Liver (tissue), 9 donors: ENCODE measurements around the gene SLC6A12. TPM values are rescaled to one million over a fixed set of nuclear protein-coding genes. Genes with fewer than 3 reads are reported as not detected.

Source experiments
- DNase-seq: peaks from one replicate; pipeline ENCODE4 v3.0.0-alpha.2; 2017; ENCODE audit warnings: low spot score
- H3K27ac ChIP-seq, 2 donors: one replicate each; pipeline ENCODE4 v1.7.0; 2013; ENCODE audit warnings: inconsistent platforms in 2 of 2, low read length in 2 of 2, control low read depth in 1 of 2, low read depth in 1 of 2, mild to moderate bottlenecking in 1 of 2
- H3K27me3 ChIP-seq, 4 donors: one replicate each; pipeline versions ENCODE4 v1.6.1 to v1.7.0; 2013; ENCODE audit warnings: low read length in 3 of 4, inconsistent platforms in 1 of 4, mild to moderate bottlenecking in 1 of 4, moderate library complexity in 1 of 4; ENCODE audit not compliant: control insufficient read depth in 4 of 4, insufficient read depth in 4 of 4
- H3K36me3 ChIP-seq, 4 donors: one replicate each; pipeline versions ENCODE4 v1.6.1 to v1.7.0; 2013; ENCODE audit warnings: low read length in 3 of 4, mild to moderate bottlenecking in 3 of 4, low read depth in 1 of 4, moderate library complexity in 1 of 4; ENCODE audit not compliant: control insufficient read depth in 4 of 4, insufficient read depth in 3 of 4
- H3K4me1 ChIP-seq, 4 donors: one replicate each; pipeline versions ENCODE4 v1.6.1 to v1.7.0; 2013; ENCODE audit warnings: low read length in 3 of 4, mild to moderate bottlenecking in 3 of 4, moderate library complexity in 1 of 4; ENCODE audit not compliant: control insufficient read depth in 4 of 4, insufficient read depth in 4 of 4
- H3K4me3 ChIP-seq, 3 donors: one replicate each; pipeline versions ENCODE4 v1.6.1 to v1.7.0; 2013; ENCODE audit warnings: low read length in 3 of 3, control low read depth in 1 of 3, low read depth in 1 of 3, mild to moderate bottlenecking in 1 of 3
- H3K9ac ChIP-seq, 2 donors: one replicate each; pipeline ENCODE4 v1.7.0; 2013; ENCODE audit warnings: low read length in 2 of 2, mild to moderate bottlenecking in 2 of 2, moderate library complexity in 2 of 2, control low read depth in 1 of 2, low read depth in 1 of 2
- H3K9me3 ChIP-seq, 4 donors: one replicate each; pipeline versions ENCODE4 v1.6.1 to v1.7.0; 2013; ENCODE audit warnings: low read length in 3 of 4; ENCODE audit not compliant: control insufficient read depth in 4 of 4
- ATF3 ChIP-seq: IDR thresholded peaks from 2 replicates; pipeline ENCODE4 v1.6.1; 2016; ENCODE audit warnings: antibody characterized with exemption
- CTCF ChIP-seq: fragments of 150-350 bp; IDR thresholded peaks from 2 replicates; pipeline ENCODE4 v1.5.1; 2017; ENCODE audit warnings: improper control_type of control experiment, low read depth, low read length; ENCODE audit not compliant: missing input control
- EGR1 ChIP-seq, 2 donors: IDR thresholded peaks; 2 replicates each; pipeline ENCODE4 v1.6.1; 2016 to 2018; ENCODE audit warnings: antibody characterized with exemption in 2 of 2, low read depth in 2 of 2
- FOXA1 ChIP-seq: IDR thresholded peaks from 2 replicates; pipeline ENCODE4 v1.6.1; 2016; ENCODE audit warnings: antibody characterized with exemption
- FOXA2 ChIP-seq: IDR thresholded peaks from 2 replicates; pipeline ENCODE4 v1.6.1; 2016; ENCODE audit warnings: antibody characterized with exemption
- GABPA ChIP-seq, 2 donors: IDR thresholded peaks in 1 of 2; conservative IDR thresholded peaks in 1 of 2; 2 replicates each; pipeline ENCODE4 v1.6.1; 2016; ENCODE audit warnings: antibody characterized with exemption in 2 of 2, mild to moderate bottlenecking in 1 of 2, moderate library complexity in 1 of 2
- HNF4A ChIP-seq, 2 donors: conservative IDR thresholded peaks; 2 replicates each; pipeline ENCODE4 v1.6.1; 2016; ENCODE audit warnings: antibody characterized with exemption in 2 of 2, mild to moderate bottlenecking in 2 of 2
- HNF4G ChIP-seq: IDR thresholded peaks from 2 replicates; pipeline ENCODE4 v1.6.1; 2016; ENCODE audit warnings: antibody characterized with exemption
- JUND ChIP-seq, 2 donors: IDR thresholded peaks; 2 replicates each; pipeline ENCODE4 v1.6.1; 2016; ENCODE audit warnings: antibody characterized with exemption in 2 of 2
- MAX ChIP-seq: IDR thresholded peaks from 2 replicates; pipeline ENCODE4 v1.6.1; 2016; ENCODE audit warnings: antibody characterized with exemption
- NR2F2 ChIP-seq: IDR thresholded peaks from 2 replicates; pipeline ENCODE4 v1.6.1; 2016; ENCODE audit warnings: antibody characterized with exemption
- RAD21 ChIP-seq, 2 donors: IDR thresholded peaks; 2 replicates each; pipeline ENCODE4 v1.6.1; 2016; ENCODE audit warnings: antibody characterized with exemption in 2 of 2, mild to moderate bottlenecking in 2 of 2
- REST ChIP-seq: IDR thresholded peaks from 2 replicates; pipeline ENCODE4 v1.6.1; 2016; ENCODE audit warnings: antibody characterized with exemption, mild to moderate bottlenecking
- RXRA ChIP-seq, 2 donors: IDR thresholded peaks; 2 replicates each; pipeline ENCODE4 v1.6.1; 2017 to 2018; ENCODE audit warnings: antibody characterized with exemption in 2 of 2, mild to moderate bottlenecking in 1 of 2
- SP1 ChIP-seq: IDR thresholded peaks from 2 replicates; pipeline ENCODE4 v1.6.1; 2018; ENCODE audit warnings: antibody characterized with exemption, mild to moderate bottlenecking
- TAF1 ChIP-seq: conservative IDR thresholded peaks from 2 replicates; pipeline ENCODE4 v1.6.1; 2016; ENCODE audit warnings: antibody characterized with exemption, mild to moderate bottlenecking
- YY1 ChIP-seq: IDR thresholded peaks from 2 replicates; pipeline ENCODE4 v1.6.1; 2016; ENCODE audit warnings: antibody characterized with exemption, mild to moderate bottlenecking
- ZBTB33 ChIP-seq: IDR thresholded peaks from 2 replicates; pipeline ENCODE4 v1.6.1; 2016; ENCODE audit warnings: antibody characterized with exemption
- WGBS: extraction: QIAGEN DNeasy Blood & Tissue Kit; methylation state at CpG from one replicate; pipeline ENCODE4 v1.1.7; 2013; 5-methylcytosine and 5-hydroxymethylcytosine counted together
- polyA plus RNA-seq, 2 donors: library from polyadenylated mRNA; stranded (reverse) in 1 of 2; unstranded in 1 of 2; fragments of 200-250 nt in 1 of 2; fragments of >200 nt in 1 of 2; fragmentation: Nextera tagmentation in 1 of 2; extraction: Ambion mirVana in 1 of 2; gene quantifications; one replicate each; pipeline versions ENCODE4 v1.2.1 to v1.2.3, GENCODE V29; 2013 to 2015
- total RNA-seq, 2 donors: library from RNA; depleted of rRNA; stranded (reverse); fragments of >200 nt; gene quantifications; one replicate each; pipeline ENCODE4 v1.2.3, GENCODE V29; 2014
- donor health status: healthy.
- donor health status: healthy.
- donor health status: healthy.
- donor health status: healthy.
- donor health status: healthy.

Gene SLC6A12
- total and polyA plus RNA-seq, 4 donors: 18.2 to 30.3 (median 23.2) TPM

GRCh38 chr12:152440-152839 lies 61.5 kb downstream of the SLC6A12 start:
- no peaks in the 10 kb centered on the region for H3K36me3 ChIP-seq
- no peak overlapping the region for H3K27ac ChIP-seq
- no peak overlapping the region for H3K4me3 ChIP-seq
- 70% methylated on average over 3 of the region's 3 CpGs for WGBS
- H3K9me3 ChIP-seq: no peaks in the 10 kb centered on the region
- no peak overlapping the region for H3K9ac ChIP-seq
- no peak for DNase-seq
- no peaks in the 10 kb centered on the region for H3K27me3 ChIP-seq
- H3K4me1 ChIP-seq: no peaks in the 10 kb centered on the region
- TF ChIP-seq HNF4G (no peak), REST (no peak), EGR1 (IDR thresholded peaks at IDR 0.05; ENCODE audit: low read depth in 2 of 2) (no peak), RAD21 (IDR thresholded peaks at IDR 0.05) (no peak), JUND (IDR thresholded peaks at IDR 0.05) (no peak), SP1 (no peak), FOXA1 (no peak), RXRA (IDR thresholded peaks at IDR 0.05) (no peak), HNF4A (conservative IDR thresholded peaks at IDR 0.05) (no peak), NR2F2 (no peak), MAX (no peak), ZBTB33 (no peak), ATF3 (no peak), CTCF (no peak), FOXA2 (no peak), GABPA (IDR thresholded peaks at IDR 0.05 in 1 of 2, conservative IDR thresholded peaks at IDR 0.05 in 1 of 2) (no peak), YY1 (no peak), TAF1 (no peak)

- Histone ChIP-seq H3K4me3 (no peak overlapping the region), H3K27ac (no peak overlapping the region), H3K4me1 (no peaks in the 10 kb centered on the region), H3K36me3 (no peaks in the 10 kb centered on the region), H3K27me3 (no peaks in the 10 kb centered on the region), H3K9me3 (no peaks in the 10 kb centered on the region), H3K9ac (no peak overlapping the region)
- 89% methylated on average over 5 of the region's 5 CpGs for WGBS
- no peak for DNase-seq
- TF ChIP-seq YY1: no peak
- no peak for TF ChIP-seq NR2F2
- no peak for TF ChIP-seq REST
- TF ChIP-seq EGR1 (IDR thresholded peaks at IDR 0.05; ENCODE audit: low read depth in 2 of 2): no peak
- no peak for TF ChIP-seq MAX
- TF ChIP-seq ATF3: no peak
- TF ChIP-seq FOXA1: no peak
- no peak for TF ChIP-seq HNF4G
- no peak for TF ChIP-seq RAD21 (IDR thresholded peaks at IDR 0.05)
- no peak for TF ChIP-seq RXRA (IDR thresholded peaks at IDR 0.05)
- no peak for TF ChIP-seq FOXA2
- no peak for TF ChIP-seq SP1
- no peak for TF ChIP-seq ZBTB33
Observed at GRCh38 chr12:151579-151978, 62.4 kb downstream of the SLC6A12 start.
